ENCODE data around the gene TPSD1.

DNA sequence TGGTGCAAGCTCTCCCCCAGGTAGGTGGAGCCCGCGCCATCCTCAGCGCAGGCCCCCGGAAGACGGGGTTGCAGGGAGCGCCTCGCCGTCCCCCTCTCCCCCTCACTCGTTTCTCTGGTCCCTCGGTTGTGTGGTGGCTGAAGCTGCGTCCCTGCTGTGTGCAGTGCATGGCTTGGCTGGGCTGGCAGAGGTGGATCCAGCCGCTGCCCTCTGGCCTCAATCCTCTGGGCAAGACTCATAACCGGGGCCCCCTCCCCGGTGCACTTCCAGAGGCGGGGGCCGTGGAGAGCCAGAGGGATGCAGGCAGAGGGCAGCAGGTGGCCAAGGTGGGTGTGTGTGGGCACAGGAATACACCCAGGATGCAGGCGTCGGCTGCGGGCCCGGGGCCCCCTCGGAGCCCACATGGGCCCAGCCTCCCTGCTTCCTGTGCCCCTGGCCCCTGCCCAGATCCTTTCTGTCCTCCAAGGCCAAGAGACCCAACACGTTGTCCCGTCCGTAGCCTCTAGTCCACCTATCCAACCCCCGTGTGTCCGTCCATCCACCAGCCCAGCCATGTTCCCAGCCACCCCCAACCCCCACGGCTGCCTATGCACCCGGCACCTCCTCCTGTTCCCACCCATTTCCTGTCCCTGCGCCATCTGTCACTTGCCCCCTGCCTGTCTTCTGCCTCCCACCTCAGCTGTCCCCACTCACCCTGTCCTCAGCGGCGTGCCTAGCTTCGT lies 40.1 kb upstream of the TPSD1 start:
- TF ChIP-seq MAX (IDR thresholded peaks at IDR 0.05; ENCODE audit: low read depth) (no peak), REST (IDR thresholded peaks at IDR 0.05; ENCODE audit: low read depth, low read length) (no peak), GABPA (IDR thresholded peaks at IDR 0.05; ENCODE audit: low read depth) (no peak)
- TF ChIP-seq, protein P1, sequence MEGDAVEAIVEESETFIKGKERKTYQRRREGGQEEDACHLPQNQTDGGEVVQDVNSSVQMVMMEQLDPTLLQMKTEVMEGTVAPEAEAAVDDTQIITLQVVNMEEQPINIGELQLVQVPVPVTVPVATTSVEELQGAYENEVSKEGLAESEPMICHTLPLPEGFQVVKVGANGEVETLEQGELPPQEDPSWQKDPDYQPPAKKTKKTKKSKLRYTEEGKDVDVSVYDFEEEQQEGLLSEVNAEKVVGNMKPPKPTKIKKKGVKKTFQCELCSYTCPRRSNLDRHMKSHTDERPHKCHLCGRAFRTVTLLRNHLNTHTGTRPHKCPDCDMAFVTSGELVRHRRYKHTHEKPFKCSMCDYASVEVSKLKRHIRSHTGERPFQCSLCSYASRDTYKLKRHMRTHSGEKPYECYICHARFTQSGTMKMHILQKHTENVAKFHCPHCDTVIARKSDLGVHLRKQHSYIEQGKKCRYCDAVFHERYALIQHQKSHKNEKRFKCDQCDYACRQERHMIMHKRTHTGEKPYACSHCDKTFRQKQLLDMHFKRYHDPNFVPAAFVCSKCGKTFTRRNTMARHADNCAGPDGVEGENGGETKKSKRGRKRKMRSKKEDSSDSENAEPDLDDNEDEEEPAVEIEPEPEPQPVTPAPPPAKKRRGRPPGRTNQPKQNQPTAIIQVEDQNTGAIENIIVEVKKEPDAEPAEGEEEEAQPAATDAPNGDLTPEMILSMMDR (IDR thresholded peaks at IDR 0.05), result no peak
